ENCODE results near the gene MFGE8. TPM values are rescaled to one million over a fixed set of nuclear protein-coding genes. Genes with fewer than 3 reads are reported as not detected.

MFGE8 gene
- total RNA-seq, 1 donor from 2014 or later = 2.4 TPM

DNA sequence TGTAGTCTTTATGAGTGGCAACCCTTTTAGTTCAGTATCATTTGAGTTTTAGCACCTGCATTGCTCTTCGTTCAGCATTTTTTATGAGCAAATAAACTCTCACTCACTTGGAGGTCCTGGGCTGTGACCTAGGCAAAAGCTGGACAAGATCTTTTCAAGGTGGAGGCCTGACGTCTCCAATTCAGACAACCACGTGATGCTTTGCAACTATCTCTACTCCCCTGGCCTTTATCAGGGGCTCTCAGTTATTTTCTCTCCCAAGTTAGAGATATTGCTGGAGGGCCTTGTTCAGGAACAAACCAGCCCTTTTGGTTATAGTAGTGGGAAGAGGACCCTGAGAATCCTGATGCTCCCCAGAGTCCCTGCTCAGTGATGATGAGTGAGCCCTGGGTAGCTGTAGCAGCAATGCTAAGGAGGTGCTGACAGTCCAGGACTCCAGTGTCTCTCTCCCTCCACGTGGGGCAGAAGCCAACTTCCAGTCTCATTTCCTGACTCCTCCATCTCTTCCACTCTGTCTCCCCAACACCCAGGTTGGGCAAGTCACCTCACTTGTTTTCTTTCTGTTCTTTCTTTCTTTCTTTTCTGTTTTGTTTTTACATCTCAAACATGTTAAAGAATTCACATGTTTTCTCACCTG is 48.2 kb downstream of the MFGE8 start:
- intact Hi-C loops (cut with micrococcal nuclease) = no loop called here
- CTCF ChIA-PET = no interaction called here

GRCh38 chr15:88863412-88863811 is 49.8 kb downstream of the MFGE8 start:
- H3K36me3 Mint-ChIP-seq (ENCODE audit: low read depth) = no peaks in the 10 kb centered on the region
- no peak overlapping the region for H3K4me3 Mint-ChIP-seq
- ChIA-PET POLR2A (no interaction called here), CTCF (no interaction called here)
- H3K27me3 Mint-ChIP-seq = peaks cover 3% of the 10 kb centered on the region
- DNase-seq (no peak), ATAC-seq (ENCODE audit: low read depth) (no peak)
- no peaks in the 10 kb centered on the region for H3K9me3 Mint-ChIP-seq
- H3K27ac Mint-ChIP-seq = no peak overlapping the region
- intact Hi-C loops (cut with micrococcal nuclease) = no loop called here
- H3K4me1 Mint-ChIP-seq = no peaks in the 10 kb centered on the region
- no peak for TF ChIP-seq CTCF (IDR thresholded peaks at IDR 0.05)

More for the DNA sequence above, 48.2 kb downstream of the MFGE8 start:
- no peak for ATAC-seq (ENCODE audit: low read depth)
- Mint-ChIP-seq H3K27ac (no peak overlapping the region), H3K9me3 (no peaks in the 10 kb centered on the region), H3K36me3 (ENCODE audit: low read depth) (no peaks in the 10 kb centered on the region), H3K4me3 (no peak overlapping the region), H3K27me3 (no peaks in the 10 kb centered on the region), H3K4me1 (no peaks in the 10 kb centered on the region)
- POLR2A ChIA-PET = no interaction called here
- no peak for DNase-seq
- TF ChIP-seq CTCF (IDR thresholded peaks at IDR 0.05) = no peak

DNA sequence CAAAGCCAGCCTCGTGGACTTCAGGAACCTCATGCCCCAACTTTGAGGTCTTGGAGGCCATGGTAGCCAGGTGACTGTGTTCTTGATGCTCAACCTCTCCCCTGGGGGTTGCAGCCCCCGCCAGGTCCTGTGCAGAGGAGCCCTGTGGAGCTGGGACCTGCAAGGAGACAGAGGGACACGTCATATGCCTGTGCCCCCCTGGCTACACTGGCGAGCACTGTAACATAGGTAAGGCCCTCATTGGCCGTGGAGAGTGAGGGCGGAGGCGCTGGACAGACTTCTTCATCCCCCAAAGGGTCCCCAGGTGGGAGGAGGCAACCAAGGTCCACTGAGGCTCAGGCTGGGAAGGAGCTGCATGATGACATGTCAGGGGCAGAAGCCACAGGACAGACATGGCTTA is 53.0 kb downstream of the MFGE8 start:
- DNase-seq = no peak
- Mint-ChIP-seq H3K4me1 (no peaks in the 10 kb centered on the region), H3K27ac (no peak overlapping the region), H3K9me3 (no peaks in the 10 kb centered on the region), H3K27me3 (peaks cover 3% of the 10 kb centered on the region), H3K36me3 (ENCODE audit: low read depth) (no peaks in the 10 kb centered on the region), H3K4me3 (no peak overlapping the region)
- CTCF ChIA-PET = no interaction called here
- POLR2A ChIA-PET = no interaction called here
- TF ChIP-seq CTCF (IDR thresholded peaks at IDR 0.05) = no peak
- ATAC-seq (ENCODE audit: low read depth) = no peak
- intact Hi-C loops (cut with micrococcal nuclease) = no loop called here

GRCh38 chr15:88859550-88859949 is 53.6 kb downstream of the MFGE8 start:
- no peak overlapping the region for H3K4me3 Mint-ChIP-seq

DNA sequence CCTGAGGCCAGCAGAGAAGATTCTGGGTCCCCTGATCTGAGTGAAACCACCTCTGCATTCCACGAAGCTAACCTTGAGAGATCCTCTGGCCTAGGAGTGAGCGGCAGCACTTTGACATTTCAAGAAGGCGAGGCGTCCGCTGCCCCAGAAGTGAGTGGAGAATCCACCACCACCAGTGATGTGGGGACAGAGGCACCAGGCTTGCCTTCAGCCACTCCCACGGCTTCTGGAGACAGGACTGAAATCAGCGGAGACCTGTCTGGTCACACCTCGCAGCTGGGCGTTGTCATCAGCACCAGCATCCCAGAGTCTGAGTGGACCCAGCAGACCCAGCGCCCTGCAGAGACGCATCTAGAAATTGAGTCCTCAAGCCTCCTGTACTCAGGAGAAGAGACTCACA is 54.2 kb downstream of the MFGE8 start:
- no peaks in the 10 kb centered on the region for H3K4me1 Mint-ChIP-seq
- H3K27me3 Mint-ChIP-seq = peaks cover 3% of the 10 kb centered on the region
- POLR2A ChIA-PET = no interaction called here
- no peak overlapping the region for H3K4me3 Mint-ChIP-seq
- no peak for TF ChIP-seq CTCF (IDR thresholded peaks at IDR 0.05)
- CTCF ChIA-PET = no interaction called here
- H3K27ac Mint-ChIP-seq = no peak overlapping the region
- DNase-seq = no peak
- intact Hi-C loops (cut with micrococcal nuclease) = no loop called here
- peaks cover 4% of the 10 kb centered on the region for H3K9me3 Mint-ChIP-seq
- ATAC-seq (ENCODE audit: low read depth) = no peak
- no peaks in the 10 kb centered on the region for H3K36me3 Mint-ChIP-seq (ENCODE audit: low read depth)

More at GRCh38 chr15:88859550-88859949, 53.6 kb downstream of the MFGE8 start:
- ATAC-seq (ENCODE audit: low read depth) (no peak), DNase-seq (no peak)
- H3K36me3 Mint-ChIP-seq (ENCODE audit: low read depth) = no peaks in the 10 kb centered on the region
- peaks cover 2% of the 10 kb centered on the region for H3K9me3 Mint-ChIP-seq
- peaks cover 3% of the 10 kb centered on the region for H3K27me3 Mint-ChIP-seq
- TF ChIP-seq CTCF (IDR thresholded peaks at IDR 0.05) = no peak
- ChIA-PET POLR2A (no interaction called here), CTCF (no interaction called here)
- no peaks in the 10 kb centered on the region for H3K4me1 Mint-ChIP-seq
- H3K27ac Mint-ChIP-seq = no peak overlapping the region
- intact Hi-C loops (cut with micrococcal nuclease) = no loop called here

Measured in activated B cell treated with CpG ODN at 0.5 μM for 24 hours (primary cell).